ENCODE data around the gene LOX. TPM values are rescaled to one million over a fixed set of nuclear protein-coding genes. Genes with fewer than 3 reads are reported as not detected.

Gene LOX
- total RNA-seq, 1 donor from 2014 or later: not detected

DNA sequence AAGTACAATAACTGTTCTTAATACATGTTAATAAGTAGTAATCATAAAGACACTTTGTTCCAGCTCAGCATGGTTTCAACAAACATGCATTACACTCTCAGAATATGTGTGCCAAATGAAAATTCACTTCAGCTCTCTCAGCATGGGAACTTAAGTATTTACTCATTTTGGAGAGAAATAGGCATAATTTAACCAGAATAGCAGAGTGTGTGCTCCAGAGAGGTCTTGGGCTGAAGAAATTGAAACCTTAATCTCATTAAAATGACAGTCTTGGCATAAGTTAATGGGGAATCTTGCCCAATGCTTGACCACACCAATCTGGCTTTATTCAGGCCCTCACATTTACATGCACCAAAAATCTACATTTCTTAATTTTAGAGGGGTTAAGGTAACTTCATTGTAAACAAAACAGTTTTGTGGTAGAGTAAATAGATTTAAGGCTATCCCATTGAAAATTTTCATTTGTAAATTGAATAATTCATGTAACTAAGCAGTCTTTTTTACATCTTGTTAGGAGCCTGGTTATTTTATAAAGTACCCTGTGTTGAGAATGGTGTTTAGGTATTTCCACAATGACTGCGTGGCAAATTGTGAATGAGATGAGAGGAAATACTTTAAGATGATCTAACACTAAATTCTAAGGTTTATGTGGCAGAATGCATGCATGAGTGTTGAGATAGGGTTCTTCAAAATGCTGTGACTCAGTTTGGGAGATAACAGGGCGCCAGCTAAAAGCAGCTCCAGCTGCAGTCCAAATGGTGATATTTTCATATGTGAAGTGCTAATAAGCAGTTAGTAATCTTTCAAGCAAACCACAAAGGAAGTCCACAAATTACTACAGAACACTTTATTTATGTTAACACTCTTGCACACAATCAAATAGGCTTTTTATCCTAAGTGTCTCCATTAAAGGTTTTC, 11.3 kb upstream of the LOX start:
- Mint-ChIP-seq H3K27me3 (peaks cover 3% of the 10 kb centered on the region), H3K27ac (no peak overlapping the region), H3K36me3 (ENCODE audit: low read depth) (no peaks in the 10 kb centered on the region), H3K9me3 (no peaks in the 10 kb centered on the region), H3K4me1 (no peaks in the 10 kb centered on the region), H3K4me3 (no peak overlapping the region)
- ChIA-PET POLR2A (no interaction called here), CTCF (no interaction called here)
- TF ChIP-seq, protein P1, sequence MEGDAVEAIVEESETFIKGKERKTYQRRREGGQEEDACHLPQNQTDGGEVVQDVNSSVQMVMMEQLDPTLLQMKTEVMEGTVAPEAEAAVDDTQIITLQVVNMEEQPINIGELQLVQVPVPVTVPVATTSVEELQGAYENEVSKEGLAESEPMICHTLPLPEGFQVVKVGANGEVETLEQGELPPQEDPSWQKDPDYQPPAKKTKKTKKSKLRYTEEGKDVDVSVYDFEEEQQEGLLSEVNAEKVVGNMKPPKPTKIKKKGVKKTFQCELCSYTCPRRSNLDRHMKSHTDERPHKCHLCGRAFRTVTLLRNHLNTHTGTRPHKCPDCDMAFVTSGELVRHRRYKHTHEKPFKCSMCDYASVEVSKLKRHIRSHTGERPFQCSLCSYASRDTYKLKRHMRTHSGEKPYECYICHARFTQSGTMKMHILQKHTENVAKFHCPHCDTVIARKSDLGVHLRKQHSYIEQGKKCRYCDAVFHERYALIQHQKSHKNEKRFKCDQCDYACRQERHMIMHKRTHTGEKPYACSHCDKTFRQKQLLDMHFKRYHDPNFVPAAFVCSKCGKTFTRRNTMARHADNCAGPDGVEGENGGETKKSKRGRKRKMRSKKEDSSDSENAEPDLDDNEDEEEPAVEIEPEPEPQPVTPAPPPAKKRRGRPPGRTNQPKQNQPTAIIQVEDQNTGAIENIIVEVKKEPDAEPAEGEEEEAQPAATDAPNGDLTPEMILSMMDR (IDR thresholded peaks at IDR 0.05): no peak
- DNase-seq (no peak), ATAC-seq (ENCODE audit: low read depth) (no peak)
- intact Hi-C loops (cut with micrococcal nuclease): no loop called here

DNA sequence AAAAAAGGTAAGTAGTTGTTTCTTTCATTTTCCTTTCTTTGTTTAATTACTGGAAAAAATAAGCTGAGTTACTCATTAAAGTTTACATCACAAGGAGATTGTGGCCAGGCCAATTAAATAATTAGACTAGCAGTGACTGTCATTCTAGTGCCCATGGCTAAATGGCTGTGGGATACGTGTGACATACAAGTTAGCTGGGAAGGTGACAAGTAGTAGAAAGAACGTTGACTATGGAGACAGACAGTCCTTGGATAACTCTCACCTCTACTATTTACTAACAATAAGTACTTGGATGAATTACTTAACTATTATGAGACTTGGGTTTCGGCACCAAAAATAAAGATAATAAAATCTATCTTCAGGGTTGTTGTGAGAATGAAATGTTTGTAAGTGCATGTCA, 7.0 kb upstream of the LOX start:
- ATAC-seq (ENCODE audit: low read depth) (no peak), DNase-seq (no peak)
- Mint-ChIP-seq H3K4me3 (no peak overlapping the region), H3K9me3 (no peaks in the 10 kb centered on the region), H3K27ac (no peak overlapping the region), H3K36me3 (ENCODE audit: low read depth) (no peaks in the 10 kb centered on the region), H3K4me1 (no peaks in the 10 kb centered on the region), H3K27me3 (peaks cover 16% of the 10 kb centered on the region)
- intact Hi-C loops (cut with micrococcal nuclease): no loop called here
- ChIA-PET CTCF (no interaction called here), POLR2A (no interaction called here)
- TF ChIP-seq, protein P1 (IDR thresholded peaks at IDR 0.05): no peak

DNA sequence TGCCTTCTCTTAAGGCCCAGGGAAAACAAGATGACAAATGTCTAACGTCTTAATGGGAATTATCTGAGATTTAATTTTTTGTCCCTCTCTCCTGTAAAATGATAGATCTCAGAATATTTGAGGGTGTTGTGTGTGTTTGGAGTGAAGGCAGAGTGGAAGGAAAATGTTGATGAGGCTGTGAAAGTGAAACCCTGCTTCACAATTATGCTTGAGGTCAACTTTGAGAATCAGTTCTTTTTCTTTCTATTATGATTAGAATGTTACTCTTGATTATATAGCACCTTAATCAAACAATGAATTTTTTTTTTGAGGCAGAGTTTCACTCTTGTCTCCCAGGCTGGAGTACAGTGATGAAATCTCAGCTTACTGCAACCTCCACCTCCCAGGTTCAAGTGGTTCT, 5.5 kb upstream of the LOX start:
- CTCF ChIA-PET: no interaction called here
- POLR2A ChIA-PET: no interaction called here
- no peak overlapping the region for H3K4me3 Mint-ChIP-seq
- no peak for DNase-seq
- H3K27me3 Mint-ChIP-seq: peaks cover 28% of the 10 kb centered on the region
- no peaks in the 10 kb centered on the region for H3K36me3 Mint-ChIP-seq (ENCODE audit: low read depth)
- ATAC-seq (ENCODE audit: low read depth): no peak
- H3K4me1 Mint-ChIP-seq: no peaks in the 10 kb centered on the region
- TF ChIP-seq, protein P1 (IDR thresholded peaks at IDR 0.05): no peak
- no peaks in the 10 kb centered on the region for H3K9me3 Mint-ChIP-seq
- H3K27ac Mint-ChIP-seq: no peak overlapping the region
- intact Hi-C loops (cut with micrococcal nuclease): no loop called here

DNA sequence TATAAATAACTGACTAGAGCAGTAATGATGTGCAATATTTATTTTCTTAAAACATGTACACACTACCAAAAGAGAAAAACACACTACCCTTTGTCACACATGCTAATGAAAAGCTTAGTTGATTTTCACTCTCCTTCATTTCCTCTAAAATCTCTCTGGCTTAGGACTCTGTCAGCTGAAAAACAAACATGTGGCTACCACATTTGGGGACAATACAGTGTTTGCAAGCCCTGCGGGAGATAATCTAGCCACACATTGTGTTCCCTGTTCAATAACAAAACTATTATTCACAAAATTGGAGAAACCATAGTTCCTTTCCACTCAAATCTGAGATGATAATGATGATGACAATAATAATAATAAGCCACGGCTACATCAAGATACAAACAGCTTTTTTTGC, 3.5 kb upstream of the LOX start:
- intact Hi-C loops (cut with micrococcal nuclease): no loop called here
- no peak overlapping the region for H3K27ac Mint-ChIP-seq
- ChIA-PET POLR2A (no interaction called here), CTCF (no interaction called here)
- H3K27me3 Mint-ChIP-seq: peaks cover 39% of the 10 kb centered on the region
- H3K36me3 Mint-ChIP-seq (ENCODE audit: low read depth): no peaks in the 10 kb centered on the region
- TF ChIP-seq, protein P1 (IDR thresholded peaks at IDR 0.05): no peak
- no peak for DNase-seq
- H3K9me3 Mint-ChIP-seq: no peaks in the 10 kb centered on the region
- H3K4me1 Mint-ChIP-seq: peaks cover 15% of the 10 kb centered on the region
- ATAC-seq (ENCODE audit: low read depth): no peak
- no peak overlapping the region for H3K4me3 Mint-ChIP-seq

DNA sequence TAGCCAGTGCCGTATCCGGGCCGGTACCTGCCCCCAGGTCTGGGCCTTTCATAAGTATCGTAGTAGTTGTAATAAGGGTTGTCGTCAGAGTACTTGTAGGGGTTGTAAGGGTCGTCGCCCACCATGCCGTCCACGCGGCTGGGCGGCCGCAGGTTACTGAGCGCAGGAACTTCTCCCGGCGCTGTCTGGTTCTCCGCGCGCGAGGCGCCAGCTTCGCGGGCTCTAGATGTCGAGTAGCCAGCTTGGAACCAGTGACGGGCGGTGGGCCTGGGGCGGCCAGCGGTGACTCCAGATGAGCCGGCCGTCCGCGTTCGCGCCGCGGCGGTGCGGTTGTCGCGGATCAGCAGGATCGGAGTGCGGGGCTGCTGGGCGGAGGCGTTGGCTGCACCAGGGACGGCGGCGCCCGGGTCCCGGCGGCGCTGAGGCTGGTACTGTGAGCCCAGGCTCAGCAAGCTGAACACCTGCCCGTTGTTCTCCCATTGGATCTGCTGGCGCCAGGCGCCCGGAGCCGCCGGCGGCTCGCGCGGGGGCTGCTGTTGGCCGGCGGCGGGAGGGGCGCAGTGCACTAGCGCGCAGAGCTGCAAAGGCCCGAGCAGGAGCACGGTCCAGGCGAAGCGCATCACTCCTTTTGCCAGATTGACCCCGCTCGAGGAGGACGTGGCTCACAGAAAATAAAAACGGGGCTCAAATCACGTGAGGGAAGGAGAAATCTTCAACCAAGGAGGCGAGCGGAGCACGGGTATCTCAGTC, 518 bp downstream of the LOX start:
- Mint-ChIP-seq H3K36me3 (ENCODE audit: low read depth) (no peaks in the 10 kb centered on the region), H3K9me3 (no peaks in the 10 kb centered on the region), H3K4me3 (peak overlapping the region; percentile 57), H3K27me3 (peaks cover 52% of the 10 kb centered on the region), H3K4me1 (peaks cover 16% of the 10 kb centered on the region), H3K27ac (no peak overlapping the region)
- TF ChIP-seq, protein P1 (IDR thresholded peaks at IDR 0.05): no peak
- DNase-seq: no peak
- ChIA-PET CTCF (no interaction called here), POLR2A (no interaction called here)
- no peak for ATAC-seq (ENCODE audit: low read depth)
- intact Hi-C loops (cut with micrococcal nuclease): no loop called here

All from activated B cell treated with CpG ODN at 0.5 μM for 24 hours (primary cell).